TTC549 (cell line): Measurements from ENCODE around the gene NLK.
"Not testable (repeated sequence)": the region's sequence is repeated elsewhere in the genome, so short reads cannot be mapped to it uniquely, and the experiment has no call there.

Experiments
- FAIRE-seq: peaks from 2 replicates; lab custom pipeline; 2012; peaks lifted over from hg19 to GRCh38; lab: Jason Lieb, UNC

The NLK gene

DNA sequence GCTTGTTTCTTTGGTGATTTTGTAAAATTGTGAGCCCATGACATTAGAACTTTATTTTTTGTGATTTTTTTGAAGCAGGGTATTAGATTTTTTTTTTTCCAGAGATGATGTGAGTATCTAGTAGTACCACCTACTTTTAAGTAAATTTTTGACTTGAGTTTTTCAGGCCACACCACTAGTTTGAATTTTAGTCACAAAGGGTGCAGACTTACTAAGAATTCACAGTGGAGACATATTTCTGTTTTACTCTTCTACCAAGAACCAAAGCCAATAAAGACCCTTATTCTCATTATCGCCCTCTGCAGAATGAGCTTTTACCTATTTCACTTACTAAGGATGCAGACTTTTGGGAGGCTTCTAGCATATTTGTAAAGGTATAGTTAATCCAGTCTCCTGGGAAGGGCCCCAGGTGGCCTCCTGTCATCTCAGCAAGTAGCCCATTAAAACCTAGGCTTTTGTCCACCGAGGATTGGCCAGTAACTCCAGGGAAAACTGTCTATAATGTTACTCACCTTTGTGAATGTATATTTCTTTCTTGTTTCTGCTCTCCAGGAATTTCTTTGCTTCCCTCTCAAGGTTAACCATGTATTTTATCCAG, 30.6 kb downstream of the NLK start:
- FAIRE-seq = no peak

DNA sequence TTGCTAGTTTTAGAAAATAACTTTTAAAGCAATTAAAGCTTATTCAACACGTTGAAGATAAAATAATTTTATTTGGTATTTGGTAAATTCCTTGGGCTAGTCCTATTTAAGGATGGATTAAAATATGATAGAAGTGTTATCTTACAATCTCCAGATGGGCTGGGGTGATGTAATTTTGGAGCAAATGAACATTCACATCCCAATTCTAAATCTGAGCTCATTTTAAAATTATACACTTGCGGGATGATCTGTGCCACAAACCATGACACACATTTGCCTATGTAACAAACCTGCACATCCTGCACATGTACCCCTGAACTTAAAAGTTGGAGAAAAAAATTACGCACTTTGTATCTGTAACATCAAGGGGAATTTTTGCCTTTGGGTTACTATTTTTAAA, 31.5 kb downstream of the NLK start:
- FAIRE-seq = no peak

DNA sequence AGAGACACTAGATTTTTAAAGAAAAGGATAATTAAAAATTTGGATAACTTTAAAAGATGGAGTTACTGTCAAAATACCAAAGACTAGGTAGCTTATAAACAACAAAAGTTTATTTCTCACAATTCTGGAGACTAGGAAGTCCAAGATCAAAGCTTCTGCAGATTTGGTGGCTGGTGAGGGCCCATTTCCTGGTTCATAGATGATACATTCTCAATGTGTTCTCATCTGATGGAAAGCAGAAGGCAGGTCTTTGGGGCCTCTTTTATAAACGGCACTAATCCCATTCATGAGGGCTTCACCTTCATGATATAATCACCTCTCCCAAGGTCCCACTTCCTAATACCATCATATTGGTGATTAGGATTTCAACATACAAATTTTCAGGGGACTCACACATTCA, 33.7 kb downstream of the NLK start:
- FAIRE-seq = no peak

DNA sequence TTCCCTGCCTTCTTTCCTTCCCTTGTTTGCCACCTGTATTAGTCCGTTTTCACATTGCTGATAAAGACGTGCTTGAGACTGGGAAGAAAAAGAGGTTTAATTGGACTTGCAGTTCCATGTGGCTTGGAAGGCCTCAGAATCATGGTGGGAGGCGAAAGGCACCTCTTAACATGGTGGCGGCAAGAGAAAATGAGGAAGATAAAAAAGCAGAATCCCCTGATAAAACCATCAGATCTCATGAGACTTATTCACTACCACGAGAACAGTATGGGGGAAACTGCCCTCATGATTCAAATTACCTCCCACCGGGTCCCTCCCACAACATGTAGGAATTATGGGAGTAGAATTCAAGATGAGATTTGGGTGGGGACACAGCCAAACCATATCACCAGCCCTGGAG, 34.7 kb downstream of the NLK start:
- not testable (repeated sequence) for FAIRE-seq

DNA sequence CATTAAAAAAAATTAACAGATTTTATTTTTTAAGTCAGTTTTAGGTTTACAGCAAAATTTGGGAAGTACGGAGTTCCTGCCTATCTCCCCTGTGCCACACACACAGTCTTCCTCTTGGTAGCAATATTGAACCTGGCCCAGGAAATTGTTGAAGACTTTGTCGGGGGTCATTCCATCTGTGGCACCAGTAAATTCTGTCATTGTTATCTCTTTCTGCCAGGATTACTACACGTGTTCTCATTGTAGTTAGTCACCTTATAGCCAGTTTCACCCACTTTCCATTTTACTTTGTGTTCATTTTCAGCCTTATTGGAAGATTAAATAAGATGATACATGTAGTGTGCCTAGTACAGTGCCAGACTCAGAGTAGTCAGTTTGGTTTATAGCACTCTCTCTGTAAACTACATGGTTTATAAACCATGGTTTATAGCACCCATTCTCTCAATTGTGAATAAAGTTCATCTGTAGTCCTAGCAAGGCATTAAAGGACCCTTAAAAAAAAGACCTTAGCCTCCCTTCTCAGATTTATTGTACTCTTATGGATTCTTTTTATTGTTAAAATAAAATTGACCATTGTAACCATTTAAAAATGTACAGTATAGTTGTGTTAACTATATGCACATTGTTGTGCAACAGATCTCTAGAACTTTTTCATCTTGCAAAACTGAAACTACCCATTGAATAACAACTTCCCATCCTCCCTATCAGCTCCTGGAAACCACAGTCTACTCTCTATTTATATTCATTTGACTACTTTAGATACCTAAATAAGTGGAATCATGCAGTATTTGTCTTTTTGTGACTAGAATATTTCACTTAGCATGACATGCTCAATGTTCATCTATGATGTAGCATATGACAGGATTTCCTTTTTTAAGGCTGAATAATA, 36.1 kb downstream of the NLK start:
- no peak for FAIRE-seq

DNA sequence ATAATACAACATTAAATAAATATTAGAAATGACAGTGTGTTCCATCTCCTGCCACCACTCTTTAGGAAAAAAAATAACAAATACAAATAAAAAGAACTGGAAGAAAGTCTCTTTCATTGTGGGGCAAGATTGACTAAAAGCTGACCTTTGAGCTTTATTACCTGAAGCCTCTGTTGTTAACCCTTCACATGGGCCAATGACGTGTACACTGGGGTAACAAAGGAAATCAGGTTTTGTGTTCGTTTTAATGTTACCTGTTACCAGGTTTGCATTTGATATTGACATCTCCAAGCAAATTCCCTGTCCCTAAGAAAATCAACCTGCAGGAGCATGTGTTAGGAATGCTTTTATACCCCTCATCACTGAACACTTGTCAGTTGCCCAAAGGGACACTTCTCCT, 39.0 kb downstream of the NLK start:
- no peak for FAIRE-seq

DNA sequence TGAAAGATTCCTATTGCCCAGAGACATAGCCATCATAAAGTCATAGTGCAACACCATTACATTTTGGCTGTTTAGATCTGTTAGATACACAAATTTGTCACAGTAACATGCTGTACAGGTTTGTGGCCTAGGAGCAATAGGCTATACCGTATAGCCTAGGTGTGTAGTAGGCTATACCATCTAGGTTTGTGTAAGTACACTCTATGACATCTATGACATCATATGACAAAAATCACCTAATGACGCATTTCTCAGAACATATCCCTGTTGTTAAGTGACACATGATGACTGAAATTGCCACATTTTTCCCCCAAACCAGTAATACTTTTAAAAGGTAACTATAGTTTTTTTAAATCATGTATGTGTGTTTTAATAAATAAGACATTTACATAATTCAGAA, 43.3 kb downstream of the NLK start:
- no peak for FAIRE-seq

DNA sequence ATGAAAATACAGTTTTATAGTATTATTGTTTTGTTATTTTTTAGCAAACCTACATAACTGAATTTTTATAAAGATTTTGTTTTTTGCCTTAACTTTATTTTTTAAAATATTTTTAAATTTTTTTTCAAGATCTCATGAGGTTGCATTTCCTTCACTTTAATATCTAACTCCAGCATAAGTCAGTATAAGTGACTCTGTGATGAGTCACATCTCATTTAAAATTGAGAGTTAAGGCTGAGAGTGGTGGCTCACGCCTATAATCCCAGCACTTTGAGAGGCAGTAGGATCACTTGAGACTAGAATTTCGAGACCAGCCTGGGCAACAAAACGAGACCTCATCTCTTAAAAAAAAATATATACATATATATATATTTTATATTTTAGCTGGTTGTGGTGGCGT, 44.0 kb downstream of the NLK start:
- FAIRE-seq = no peak

DNA sequence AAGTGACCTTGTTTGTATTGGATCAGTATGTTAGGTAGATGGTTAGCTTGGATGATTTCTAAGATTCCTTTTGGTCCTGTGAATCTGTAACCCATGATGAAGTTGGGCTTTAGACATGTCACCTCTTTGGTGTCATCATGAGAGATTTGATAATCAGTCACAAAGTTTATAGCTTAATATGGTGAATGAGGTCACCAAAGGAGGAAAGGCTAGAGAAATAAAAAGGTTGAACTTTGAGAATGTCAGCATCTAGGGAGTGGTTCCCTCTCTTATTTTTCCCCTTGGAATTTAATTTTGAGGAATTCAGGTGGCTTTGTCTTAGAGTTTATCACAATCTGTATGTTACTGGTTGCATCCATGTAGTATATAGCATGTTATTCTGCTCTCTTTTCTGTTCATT, 45.3 kb downstream of the NLK start:
- no peak for FAIRE-seq

DNA sequence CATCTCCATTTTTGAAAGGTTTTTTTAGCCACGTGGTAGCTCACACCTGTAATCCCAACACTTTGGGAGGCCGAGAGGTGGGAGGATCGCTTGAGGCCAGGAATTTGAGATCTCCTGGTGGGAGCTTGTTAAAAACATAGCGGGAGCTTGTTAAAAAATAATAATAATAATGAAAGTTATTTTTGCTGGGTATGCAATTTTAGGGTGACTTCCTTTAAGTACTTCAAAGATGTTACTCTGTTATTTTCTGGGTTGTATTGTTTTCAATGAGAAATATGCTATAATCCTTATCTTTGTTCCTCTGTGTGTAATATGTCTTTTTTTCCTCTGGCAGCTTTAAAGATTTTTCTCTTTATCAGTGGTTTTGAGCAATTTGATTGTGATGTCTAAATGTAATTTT, 48.1 kb downstream of the NLK start:
- FAIRE-seq = no peak

DNA sequence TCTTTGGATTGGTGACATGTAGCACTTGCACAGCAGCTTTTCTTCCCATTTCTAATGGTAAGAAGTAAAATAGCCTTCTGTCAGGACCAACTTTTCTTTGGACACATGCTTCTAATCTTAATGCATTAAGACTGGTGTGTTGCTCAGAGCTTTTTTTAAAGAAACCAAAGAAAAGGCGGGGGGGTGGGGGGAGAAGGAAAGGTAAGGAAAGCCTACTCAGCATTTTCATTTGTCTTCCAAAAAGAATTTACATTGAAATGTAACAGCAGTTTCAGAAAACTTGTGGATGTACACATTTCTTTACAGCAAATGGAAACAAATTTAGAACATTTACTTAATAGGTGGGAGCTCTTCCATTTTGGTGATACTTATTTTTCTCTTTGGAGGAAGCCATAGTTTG, 49.6 kb downstream of the NLK start:
- no peak for FAIRE-seq

DNA sequence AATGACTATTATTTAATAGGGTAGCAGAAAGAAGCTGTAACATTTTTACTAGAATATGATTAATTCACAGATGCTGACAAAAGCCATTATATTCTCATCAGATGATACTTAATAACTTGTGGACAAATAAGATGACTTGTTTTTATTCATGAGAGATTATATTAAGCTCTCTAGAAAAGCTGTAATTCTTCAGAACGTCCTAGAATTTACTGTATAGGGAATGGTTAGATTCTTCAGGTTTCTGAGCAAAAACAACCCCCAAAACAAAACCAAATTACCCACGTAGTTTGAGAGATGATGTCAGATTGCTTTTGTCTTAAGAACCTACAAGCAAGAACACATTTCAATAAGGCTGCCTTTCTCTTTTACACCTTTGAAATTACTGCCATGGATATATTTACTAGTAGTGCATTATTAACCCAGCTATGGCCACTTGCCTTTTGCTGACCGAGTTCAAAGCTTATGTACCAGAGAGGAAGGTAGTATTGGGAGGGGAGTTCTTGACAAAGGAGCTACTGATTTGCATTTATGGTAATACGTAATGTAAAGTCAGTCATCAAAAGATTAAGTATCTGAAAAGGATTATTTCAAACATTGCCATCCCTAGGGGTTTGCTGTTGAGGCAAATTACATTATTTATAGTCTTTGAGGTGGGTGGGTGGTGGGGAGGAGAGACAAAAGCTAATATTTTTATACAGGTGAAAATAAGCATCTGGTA, 51.7 kb downstream of the NLK start:
- no peak for FAIRE-seq

DNA sequence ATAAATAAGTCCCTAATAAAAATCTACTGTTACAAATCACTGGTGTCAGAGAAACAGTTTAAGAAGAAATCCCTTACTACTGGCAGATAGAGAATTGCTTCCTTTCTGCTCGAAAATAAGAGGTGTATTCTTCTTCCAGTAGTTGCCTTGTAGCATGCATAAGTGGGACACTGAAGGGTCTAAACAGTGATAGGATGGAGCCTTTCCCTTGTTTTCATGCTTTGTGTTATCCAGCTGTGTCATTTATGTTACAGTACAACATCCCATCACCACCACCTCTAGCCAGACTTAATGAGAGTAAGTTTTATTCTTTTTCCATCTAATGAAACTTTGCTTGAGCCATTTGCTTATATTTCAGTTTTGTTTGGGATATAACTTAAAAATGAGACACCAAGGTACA, 54.3 kb downstream of the NLK start:
- FAIRE-seq = no peak

DNA sequence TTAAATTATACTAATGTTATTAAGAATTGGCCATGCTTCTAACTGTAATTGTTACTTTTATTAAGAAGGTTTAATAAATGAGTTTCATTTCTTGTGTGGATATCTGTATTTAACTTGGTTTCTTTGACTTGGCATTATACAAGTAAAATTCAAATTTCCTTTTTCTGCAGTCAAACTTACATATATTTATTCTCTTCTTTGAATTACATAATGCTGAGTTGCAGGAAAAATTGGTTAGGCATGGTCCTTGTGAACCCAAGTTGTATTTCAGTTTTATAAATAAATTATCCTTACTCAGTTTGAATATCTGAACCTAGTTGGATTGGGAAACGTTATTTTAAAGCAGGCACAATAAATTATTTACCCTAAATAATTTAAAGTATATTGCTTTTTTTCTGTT, 54.8 kb downstream of the NLK start:
- peak; percentile 7 for FAIRE-seq

DNA sequence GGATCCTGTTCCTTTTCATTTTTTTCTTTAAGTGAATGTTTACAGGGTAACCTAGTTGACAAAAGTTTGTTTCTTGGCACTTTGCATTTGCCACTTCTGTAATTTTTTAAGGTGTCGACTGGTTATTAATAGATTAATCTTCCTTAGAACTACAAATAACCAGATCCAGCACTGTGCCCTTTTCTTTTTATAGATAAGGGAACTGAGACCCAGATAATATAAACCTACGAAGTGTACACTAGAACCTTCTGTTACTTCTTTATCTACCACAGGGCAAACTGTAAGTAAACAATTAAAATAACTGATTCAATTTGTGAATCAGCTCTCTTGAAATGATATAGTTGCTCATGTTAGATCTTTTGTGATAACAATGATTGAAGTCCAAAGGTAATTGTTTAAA, 55.4 kb downstream of the NLK start:
- FAIRE-seq = no peak

DNA sequence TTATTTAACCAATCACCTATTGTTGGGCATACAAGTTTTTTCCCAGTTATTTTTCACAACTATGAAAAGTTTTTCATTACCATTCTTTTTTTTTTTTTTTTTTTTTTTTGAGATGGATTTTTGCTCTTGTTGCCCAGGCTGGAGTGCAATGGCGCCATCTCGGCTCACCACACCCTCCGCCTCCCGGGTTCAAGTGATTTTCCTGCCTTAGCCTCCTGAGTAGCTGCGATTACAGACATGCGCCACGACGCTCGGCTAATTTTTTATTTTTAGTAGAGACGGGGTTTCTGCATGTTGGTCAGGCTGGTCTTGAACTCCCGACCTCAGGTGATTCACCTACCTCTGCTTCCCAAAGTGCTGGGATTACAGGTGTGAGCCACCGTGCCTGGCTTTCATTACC, 56.1 kb downstream of the NLK start:
- FAIRE-seq = not testable (repeated sequence)

DNA sequence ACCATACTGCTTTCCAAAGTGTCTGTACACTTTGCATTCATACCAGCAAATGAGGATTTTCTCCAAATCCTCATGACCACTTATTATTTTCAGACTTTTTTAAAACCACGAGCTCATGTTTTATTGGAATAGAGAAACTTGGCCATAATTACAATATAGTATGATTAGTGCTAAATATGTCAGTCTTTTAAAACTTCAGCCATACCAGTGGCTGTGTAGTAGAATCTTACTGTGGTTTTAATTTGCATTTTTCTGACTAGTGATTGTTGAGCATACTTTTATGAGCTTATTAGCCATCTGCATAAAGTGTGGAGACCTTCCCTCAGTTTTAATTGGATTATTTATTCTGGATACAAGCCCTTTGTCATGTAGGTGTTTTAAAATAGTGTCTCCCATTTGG, 57.8 kb downstream of the NLK start:
- no peak for FAIRE-seq

DNA sequence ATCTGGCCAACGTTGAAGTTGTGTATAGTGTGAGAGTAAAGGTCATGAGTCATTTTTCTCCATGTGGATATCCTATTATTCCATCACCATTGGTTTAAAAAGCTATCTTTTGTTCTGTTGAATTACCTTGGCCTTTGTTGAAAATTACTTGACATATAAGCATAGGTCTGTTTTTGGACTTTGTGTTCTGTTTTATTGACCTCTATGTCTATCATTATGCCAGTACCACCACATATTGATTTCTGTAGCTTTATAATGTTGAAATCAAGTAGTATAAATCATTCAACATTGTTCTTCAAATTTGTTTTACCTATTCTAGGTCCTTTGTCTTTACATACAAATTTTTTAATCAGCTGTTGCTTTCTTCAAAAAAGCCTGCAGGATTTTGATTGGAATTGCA, 58.5 kb downstream of the NLK start:
- FAIRE-seq = no peak

DNA sequence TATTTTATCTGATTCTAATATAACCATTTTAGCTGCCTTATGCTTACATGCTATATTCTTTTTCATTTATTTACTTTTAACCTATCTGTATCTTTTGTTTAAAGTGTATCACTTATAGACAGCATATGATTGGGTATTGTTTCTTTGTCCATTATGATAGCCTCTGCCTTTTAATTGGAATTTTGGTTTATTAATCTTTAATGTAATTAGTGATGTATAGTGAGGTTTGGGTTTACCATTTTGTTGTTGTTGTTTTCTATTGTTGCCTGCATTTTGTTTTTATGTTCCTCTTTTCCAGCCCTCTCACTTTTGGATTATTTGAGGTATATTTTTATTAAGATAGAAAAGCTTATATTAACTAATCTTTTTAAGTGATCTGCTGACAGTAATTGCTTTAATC, 59.4 kb downstream of the NLK start:
- FAIRE-seq = no peak

DNA sequence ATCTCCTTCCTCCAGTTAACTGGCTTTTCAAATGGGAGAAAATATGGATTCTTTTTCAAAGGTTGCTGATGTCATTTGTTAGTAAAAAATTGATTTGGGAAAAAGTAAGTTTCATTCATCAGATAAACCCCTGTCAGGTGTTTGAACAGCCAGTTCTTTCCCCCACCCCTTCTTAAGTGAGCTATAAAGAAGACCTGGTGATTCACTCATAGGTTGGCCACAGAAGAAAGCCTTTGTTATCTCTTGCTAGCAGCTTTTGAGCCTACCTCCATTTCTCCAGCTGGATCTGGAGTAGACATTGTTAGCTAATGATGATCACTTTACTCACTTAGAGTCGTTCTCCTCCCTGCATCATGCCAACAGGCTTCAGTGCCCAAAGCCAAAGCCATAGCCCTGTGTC, 63.0 kb downstream of the NLK start:
- no peak for FAIRE-seq

DNA sequence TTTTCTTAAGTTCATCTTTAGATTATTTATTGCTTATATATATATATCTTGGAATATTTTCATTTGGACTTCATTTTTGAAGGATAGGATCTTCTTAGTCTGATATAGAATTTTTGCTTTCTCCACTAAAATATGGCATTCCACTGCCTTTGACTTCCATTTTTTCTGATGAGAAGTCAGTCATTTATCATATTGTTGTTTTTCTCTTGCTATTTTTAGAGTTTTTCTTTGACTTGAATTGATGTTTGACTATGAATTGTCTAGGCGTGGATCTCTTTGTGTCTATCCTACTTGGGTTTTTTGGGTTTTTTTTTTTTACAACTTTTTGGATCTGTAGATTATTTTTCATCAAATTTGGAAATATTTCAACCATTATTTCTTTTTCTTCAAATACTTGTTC, 67.7 kb downstream of the NLK start:
- FAIRE-seq = no peak

DNA sequence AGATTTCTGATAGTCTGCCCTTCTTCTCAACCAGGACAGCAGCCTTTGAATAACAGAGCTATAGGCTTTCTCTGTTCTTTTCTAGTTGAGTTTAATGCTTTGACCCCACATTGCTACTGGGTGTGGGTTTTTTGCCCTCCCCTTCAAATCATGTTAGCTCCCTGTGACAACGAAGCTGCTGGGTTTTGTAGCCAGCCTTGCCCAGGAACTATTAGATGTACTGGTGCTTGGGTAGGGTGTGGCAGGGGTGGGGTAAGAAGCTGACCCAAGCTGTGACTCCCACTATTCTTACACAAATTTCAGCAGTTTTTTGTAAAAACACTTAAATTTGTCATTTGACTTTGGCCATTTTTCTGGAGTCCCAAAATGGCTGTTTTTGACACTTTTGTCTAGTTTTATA, 69.7 kb downstream of the NLK start:
- no peak for FAIRE-seq

DNA sequence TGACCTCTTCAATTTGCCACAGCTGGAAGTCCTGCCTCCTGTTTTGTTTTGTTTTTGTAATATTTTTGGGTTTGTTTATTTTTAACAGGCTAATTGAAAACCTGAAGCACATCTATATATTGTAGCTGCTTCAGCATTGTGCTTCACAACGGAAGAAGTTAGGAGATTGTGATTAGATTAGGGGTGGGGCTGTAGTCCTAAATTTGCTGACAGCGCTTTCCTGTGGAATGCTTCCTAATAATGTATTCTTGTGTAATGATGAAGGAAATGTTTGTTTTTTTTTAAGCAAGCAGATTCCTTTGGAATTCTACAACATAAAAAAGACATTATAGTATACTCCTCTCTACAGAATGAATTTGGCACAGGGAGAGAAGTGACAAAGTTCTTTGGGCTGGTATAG, 70.1 kb downstream of the NLK start:
- no peak for FAIRE-seq

DNA sequence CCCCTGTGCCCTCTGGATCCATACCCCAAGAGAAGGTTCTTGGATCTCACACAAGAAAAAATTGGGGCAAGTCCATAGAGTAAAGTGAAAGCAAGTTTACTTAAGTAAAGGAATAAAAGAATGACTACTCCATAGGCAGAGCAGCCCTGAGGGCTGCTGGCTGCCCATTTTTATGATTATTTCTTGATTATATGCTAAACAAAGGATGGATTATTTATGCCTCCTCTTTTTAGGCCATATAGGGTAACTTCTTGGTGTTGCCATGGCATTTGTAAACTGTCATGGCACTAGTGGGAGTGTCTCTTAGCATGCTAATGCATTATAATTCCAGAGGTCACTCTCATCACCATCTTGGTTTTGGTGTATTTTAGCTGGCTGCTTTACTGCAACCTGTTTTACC, 70.8 kb downstream of the NLK start:
- no peak for FAIRE-seq
